GM18502 (cell line): ENCODE results near the gene SCN4A.
"Not testable (repeated sequence)": the region's sequence is repeated elsewhere in the genome, so short reads cannot be mapped to it uniquely, and the experiment has no call there.

Source experiments
- ATAC-seq: cut with Tn5 transposase; IDR thresholded peaks from one replicate; pipeline ENCODE4 v1.9.1; 2021; ENCODE audit warnings: mild to moderate bottlenecking; ENCODE audit not compliant: unreplicated experiment, poor library complexity

The SCN4A gene

GRCh38 chr17:63941162-63941561, 31.6 kb downstream of the SCN4A start:
- ATAC-seq: no peak

- ATAC-seq: no peak
Measured at GRCh38 chr17:63940584-63940983, 32.1 kb downstream of the SCN4A start.

GRCh38 chr17:63939884-63940283, 32.8 kb downstream of the SCN4A start:
- ATAC-seq: no peak

- no peak for ATAC-seq
Measured at GRCh38 chr17:63939401-63939800, 33.3 kb downstream of the SCN4A start.

- no peak for ATAC-seq
Measured at GRCh38 chr17:63937920-63938319, 34.8 kb downstream of the SCN4A start.

GRCh38 chr17:63937319-63937718, 35.4 kb downstream of the SCN4A start:
- ATAC-seq: no peak

- no peak for ATAC-seq
Measured at GRCh38 chr17:63934183-63935112, 38.3 kb downstream of the SCN4A start.

GRCh38 chr17:63933598-63933997, 39.1 kb downstream of the SCN4A start:
- no peak for ATAC-seq

- ATAC-seq: peak; percentile 19
Measured at GRCh38 chr17:63932721-63933120, 40.0 kb downstream of the SCN4A start.

GRCh38 chr17:63931981-63932561, 40.6 kb downstream of the SCN4A start, which contains the start of gene CD79B:
CD79B (minus strand) TSS chr17:63932331; CDS start chr17:63932261, 70 bp downstream.
- ATAC-seq: peak; percentile 84

- ATAC-seq: no peak
Measured at GRCh38 chr17:63930951-63931575, 41.7 kb downstream of the SCN4A start.

GRCh38 chr17:63929860-63930766, 42.6 kb downstream of the SCN4A start:
- no peak for ATAC-seq

GRCh38 chr17:63928966-63929695, 43.6 kb downstream of the SCN4A start:
- ATAC-seq: no peak

GRCh38 chr17:63928172-63928666, 44.5 kb downstream of the SCN4A start:
- ATAC-seq: no peak

- no peak for ATAC-seq
Measured at GRCh38 chr17:63927464-63928171, 45.1 kb downstream of the SCN4A start.

GRCh38 chr17:63926164-63926563, 46.6 kb downstream of the SCN4A start:
- no peak for ATAC-seq

GRCh38 chr17:63925615-63926014, 47.1 kb downstream of the SCN4A start:
- no peak for ATAC-seq

- ATAC-seq: not testable (repeated sequence)
Measured at GRCh38 chr17:63922402-63922801, 50.3 kb downstream of the SCN4A start.

GRCh38 chr17:63920779-63921178, 51.9 kb downstream of the SCN4A start:
- ATAC-seq: not testable (repeated sequence)
